ACC112 (cell line): ENCODE results near the gene NFIC.

Experiments used
- H2AFZ ChIP-seq: fragments of 200-600 bp; sonication (generic); one replicate; pipeline ENCODE4 v1.6.0; 2017; ENCODE audit warnings: antibody characterized with exemption, low read length; ENCODE audit not compliant: unreplicated experiment
- H3K27ac ChIP-seq: fragments of 200-600 bp; sonication (generic); 2 replicates; pipeline ENCODE4 v1.5.1; 2014; ENCODE audit warnings: low read depth, mild to moderate bottlenecking, antibody characterized with exemption, low read length, moderate library complexity
- H3K27me3 ChIP-seq: fragments of 200-600 bp; sonication (generic); 2 replicates; pipeline ENCODE4 v1.6.1; 2014; ENCODE audit warnings: mild to moderate bottlenecking, antibody characterized with exemption, low read length, moderate library complexity, mixed read lengths; ENCODE audit not compliant: insufficient read depth
- H3K36me3 ChIP-seq: fragments of 200-600 bp; sonication (generic); 2 replicates; pipeline ENCODE4 v1.6.1; 2016; ENCODE audit warnings: mild to moderate bottlenecking, antibody characterized with exemption, low read length, moderate library complexity, mixed read lengths; ENCODE audit not compliant: insufficient read depth
- H3K4me1 ChIP-seq: fragments of 200-600 bp; sonication (generic); one replicate; pipeline ENCODE4 v1.6.1; 2016; ENCODE audit warnings: low read length, mixed read lengths; ENCODE audit not compliant: insufficient read depth, unreplicated experiment, control insufficient read depth
- H3K4me3 ChIP-seq: fragments of 200-600 bp; sonication (generic); 2 replicates; pipeline ENCODE4 v1.5.1; 2014; ENCODE audit warnings: mild to moderate bottlenecking, low read depth, low read length
- H3K79me2 ChIP-seq: fragments of 200-600 bp; sonication (generic); one replicate; pipeline ENCODE4 v1.6.0; 2016; ENCODE audit warnings: low read length; ENCODE audit not compliant: control insufficient read depth, unreplicated experiment, insufficient read depth

Gene NFIC

DNA sequence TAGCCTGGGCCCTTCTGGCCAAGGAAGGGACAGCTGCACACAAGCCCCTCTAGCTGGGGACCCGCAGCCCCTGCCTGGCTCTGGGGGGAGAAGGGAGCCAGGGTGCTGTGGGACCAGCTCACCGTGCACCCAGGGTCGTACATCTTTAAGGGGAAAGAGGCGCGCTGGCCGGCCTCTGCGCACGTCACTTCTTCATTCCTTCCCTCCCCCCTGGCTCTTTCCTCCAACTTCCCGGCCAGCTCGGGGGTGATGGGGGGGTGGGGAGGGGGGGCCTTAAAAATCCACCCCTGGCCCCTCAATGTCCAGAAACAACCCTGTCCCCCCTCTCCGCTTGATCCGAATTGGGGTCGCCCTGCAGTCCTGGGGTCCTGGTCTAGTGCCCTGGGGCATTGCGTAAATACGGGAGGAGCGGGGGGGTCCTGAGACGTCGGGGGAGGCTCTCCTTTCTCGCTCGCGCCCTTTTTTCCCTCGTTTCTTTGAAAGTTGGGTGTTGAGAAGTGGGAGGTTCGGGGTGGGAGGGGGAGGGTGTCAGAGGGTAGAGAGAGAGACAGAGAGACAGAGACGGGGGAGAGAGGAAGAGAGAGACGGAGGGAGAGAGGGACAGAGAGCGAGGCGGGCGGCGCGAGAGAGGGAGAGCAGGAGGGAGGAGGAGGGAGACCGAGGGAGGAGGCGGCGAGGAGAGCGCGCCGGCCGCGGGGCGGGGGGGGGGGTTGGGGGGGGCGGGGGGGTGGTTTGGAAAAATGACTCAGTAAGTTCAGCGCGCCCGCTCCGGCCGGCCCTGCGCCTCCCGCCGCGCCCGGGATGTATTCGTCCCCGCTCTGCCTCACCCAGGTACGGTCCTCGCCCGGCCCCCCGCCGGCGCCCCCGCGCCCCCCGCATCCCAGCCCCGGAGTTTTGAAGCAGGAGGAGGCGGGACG lies at the start of gene NFIC:
TSS of gene NFIC (plus strand) at position 748 of the 917 bp plus-strand sequence. CDS start at position 802, 54 bp downstream.
- H3K27me3 ChIP-seq = no peaks in the 10 kb centered on the region
- peaks cover 68% of the 10 kb centered on the region for H3K79me2 ChIP-seq
- H2AFZ ChIP-seq = peak within 1 kb of the TSS; percentile 38
- H3K36me3 ChIP-seq = no peaks in the 10 kb centered on the region; the same call in 1 of the 2 replicates
- peak within 1 kb of the TSS; percentile 89 for H3K27ac ChIP-seq
- H3K4me3 ChIP-seq = peak within 1 kb of the TSS; percentile 86
- peaks cover 24% of the 10 kb centered on the region for H3K4me1 ChIP-seq

DNA sequence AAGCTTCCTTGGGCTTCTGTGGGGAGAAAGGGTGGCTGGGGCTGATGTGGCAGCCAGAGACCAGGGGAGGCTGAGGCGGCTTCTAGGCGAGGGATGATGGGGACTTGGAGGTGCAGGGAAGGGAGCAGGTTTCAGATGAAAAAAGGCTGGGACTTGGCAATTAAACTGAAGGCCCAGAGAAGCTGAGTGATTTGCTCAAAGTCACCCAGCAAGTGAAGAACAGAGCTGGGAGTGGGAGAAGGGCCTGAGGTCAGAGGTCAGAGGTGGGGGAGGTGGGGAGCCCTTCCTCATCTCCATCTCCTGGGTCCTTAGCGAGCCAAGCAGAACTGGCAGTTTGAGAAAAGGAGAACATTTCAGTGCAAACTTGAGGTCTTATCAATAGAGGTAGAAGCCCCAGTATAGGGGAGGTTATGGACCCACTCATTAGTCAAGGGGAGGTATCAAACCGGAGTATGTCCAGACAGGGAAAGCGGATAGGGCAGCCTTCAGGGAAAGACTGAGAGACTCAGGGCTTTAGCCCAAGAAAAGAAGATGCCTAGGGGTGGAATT lies 49.6 kb upstream of the NFIC start:
- peaks cover 17% of the 10 kb centered on the region for H3K27me3 ChIP-seq
- H3K4me1 ChIP-seq = peaks cover 3% of the 10 kb centered on the region
- no peaks in the 10 kb centered on the region for H3K36me3 ChIP-seq
- no peak overlapping the region for H3K27ac ChIP-seq
- no peak overlapping the region for H3K4me3 ChIP-seq
- no peaks in the 10 kb centered on the region for H3K79me2 ChIP-seq
- no peak overlapping the region for H2AFZ ChIP-seq

DNA sequence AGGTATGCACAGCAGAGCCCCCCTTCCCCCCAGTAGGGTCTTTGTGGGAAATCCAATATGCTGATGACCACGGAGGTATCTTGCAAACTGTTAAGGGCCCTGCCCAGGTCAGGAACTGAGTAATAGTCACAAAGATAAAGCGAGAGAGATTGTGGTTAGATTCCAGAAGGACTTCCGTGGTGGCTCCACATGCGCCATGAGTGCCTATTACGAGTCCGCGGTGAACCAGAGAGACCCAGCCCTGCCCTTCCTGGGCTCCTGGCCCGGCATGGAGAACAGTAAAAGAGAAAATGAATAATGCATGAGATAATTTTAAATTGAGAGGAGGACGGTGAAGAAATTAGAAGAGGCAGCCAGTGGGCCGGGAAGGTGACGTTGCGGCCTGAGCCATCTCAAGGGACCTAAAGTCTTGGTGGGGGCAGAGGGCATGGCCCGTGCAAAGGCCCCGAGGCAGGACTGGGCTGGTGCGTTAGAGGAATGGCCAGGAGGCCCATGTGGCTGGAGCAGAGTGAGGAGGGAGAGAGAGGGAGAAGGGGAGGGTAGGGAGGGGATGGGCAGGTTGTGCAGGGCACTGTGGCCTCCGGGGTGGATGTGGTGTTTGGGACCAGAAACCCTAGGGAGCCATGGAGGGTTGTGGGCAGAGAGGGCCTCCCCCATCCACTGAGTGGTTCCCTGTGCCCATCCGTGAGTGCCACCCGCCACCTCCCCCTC lies 46.6 kb upstream of the NFIC start:
- H2AFZ ChIP-seq = no peak overlapping the region
- H3K36me3 ChIP-seq = no peaks in the 10 kb centered on the region
- H3K27me3 ChIP-seq = peaks cover 25% of the 10 kb centered on the region
- H3K27ac ChIP-seq = no peak overlapping the region
- no peak overlapping the region for H3K4me3 ChIP-seq
- H3K4me1 ChIP-seq = peaks cover 3% of the 10 kb centered on the region
- H3K79me2 ChIP-seq = no peaks in the 10 kb centered on the region

DNA sequence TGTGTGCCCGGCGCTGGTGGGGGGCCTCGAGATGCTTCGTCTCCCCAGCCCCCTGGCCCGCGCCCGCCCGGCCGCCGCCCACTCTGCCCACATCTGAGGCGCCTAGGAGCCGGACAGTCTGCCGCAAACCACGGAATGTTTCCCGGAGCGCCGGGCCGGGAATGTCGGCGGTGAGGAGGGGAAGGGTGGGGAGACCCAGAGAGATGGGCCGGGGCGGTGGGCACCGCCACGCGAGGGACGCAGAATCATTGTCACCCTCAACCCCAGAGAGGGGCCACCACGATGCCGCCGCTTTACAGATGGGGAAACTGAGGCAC lies 46.1 kb upstream of the NFIC start:
- no peak overlapping the region for H3K4me3 ChIP-seq
- H3K36me3 ChIP-seq = no peaks in the 10 kb centered on the region
- H2AFZ ChIP-seq = no peak overlapping the region
- peaks cover 25% of the 10 kb centered on the region for H3K27me3 ChIP-seq
- no peaks in the 10 kb centered on the region for H3K79me2 ChIP-seq
- H3K4me1 ChIP-seq = peaks cover 3% of the 10 kb centered on the region
- no peak overlapping the region for H3K27ac ChIP-seq

DNA sequence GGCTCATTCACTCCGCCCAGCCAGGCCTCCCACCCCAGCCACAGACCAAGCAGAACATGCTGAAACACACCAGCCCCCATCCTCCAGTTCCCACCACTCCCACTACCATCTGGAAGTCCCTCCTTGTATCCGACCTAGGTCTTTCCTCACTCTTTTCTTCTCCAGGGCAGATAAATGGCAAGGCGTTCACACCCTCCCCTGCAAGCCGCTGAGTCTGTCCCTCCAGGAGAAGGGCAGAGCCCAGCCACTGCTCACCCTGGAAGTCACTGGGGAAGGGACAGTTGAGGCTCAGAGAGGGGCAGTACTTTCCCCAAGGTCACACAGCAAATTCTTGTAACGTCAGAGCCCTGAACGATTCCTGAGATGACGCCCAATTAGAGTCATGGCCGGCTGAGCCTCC lies 45.5 kb upstream of the NFIC start:
- Histone ChIP-seq H3K4me3 (no peak overlapping the region), H3K27me3 (peaks cover 25% of the 10 kb centered on the region), H3K36me3 (no peaks in the 10 kb centered on the region), H3K79me2 (no peaks in the 10 kb centered on the region), H3K4me1 (peaks cover 3% of the 10 kb centered on the region), H3K27ac (no peak overlapping the region), H2AFZ (no peak overlapping the region)

DNA sequence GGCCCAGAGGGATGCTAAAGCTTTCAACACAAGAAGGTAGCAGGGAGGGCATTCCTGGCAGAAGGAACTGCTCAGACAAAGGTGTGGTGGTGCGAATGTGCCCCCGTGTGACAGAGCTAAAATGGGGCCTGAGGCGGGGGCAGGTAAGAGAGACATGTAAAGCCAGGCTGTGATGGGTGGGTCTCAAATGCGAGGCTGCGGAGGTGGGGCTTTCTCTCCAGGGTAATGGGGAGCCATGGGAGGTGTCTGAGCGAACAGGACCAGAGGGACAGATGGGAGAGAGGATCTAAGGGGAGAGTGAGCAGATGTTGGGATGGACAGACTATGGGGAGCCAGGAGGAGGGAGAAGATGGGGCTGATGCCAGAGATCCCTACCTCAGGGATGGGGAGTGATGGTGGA lies 44.7 kb upstream of the NFIC start:
- Histone ChIP-seq H3K4me3 (no peak overlapping the region), H3K79me2 (no peaks in the 10 kb centered on the region), H3K36me3 (no peaks in the 10 kb centered on the region), H2AFZ (no peak overlapping the region), H3K27me3 (peaks cover 25% of the 10 kb centered on the region), H3K27ac (no peak overlapping the region), H3K4me1 (peaks cover 3% of the 10 kb centered on the region)

DNA sequence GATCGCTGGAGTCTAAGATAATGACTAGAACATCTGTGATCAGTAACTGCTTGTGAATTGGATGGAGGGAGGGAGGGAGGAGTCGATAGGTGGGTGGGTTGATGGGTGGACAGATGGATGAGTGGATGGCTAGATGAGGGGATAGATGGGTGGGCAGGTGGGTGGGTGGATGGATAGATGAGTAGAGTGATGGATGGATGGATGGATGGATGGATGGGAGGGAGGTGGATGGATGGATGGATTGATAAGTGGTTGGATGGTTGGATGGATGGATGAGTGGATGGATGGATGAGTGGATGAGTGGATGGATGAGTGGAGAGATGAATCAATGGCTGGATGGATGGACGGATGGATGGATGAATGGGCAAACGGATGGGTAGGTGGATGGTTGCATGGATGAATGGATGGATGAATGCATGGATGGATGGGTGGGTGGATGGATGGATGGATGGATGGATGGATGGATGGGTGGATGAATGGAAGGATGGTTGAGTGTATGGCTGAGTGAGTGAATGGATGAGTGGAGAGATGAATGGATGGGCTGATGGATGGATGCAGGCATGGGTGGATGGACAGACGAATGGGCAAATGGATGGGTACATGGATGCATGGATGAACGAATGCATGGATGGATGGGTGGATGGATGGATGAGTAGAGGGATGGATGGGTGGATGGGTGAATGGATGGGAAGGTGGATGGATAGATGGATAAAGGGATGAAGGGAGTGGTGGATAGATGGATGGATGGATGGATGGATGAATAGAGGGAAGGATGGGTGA lies 44.0 kb upstream of the NFIC start:
- Histone ChIP-seq H3K79me2 (no peaks in the 10 kb centered on the region), H3K27ac (no peak overlapping the region), H2AFZ (no peak overlapping the region), H3K27me3 (peaks cover 25% of the 10 kb centered on the region), H3K4me3 (no peak overlapping the region), H3K36me3 (no peaks in the 10 kb centered on the region), H3K4me1 (peaks cover 3% of the 10 kb centered on the region)

DNA sequence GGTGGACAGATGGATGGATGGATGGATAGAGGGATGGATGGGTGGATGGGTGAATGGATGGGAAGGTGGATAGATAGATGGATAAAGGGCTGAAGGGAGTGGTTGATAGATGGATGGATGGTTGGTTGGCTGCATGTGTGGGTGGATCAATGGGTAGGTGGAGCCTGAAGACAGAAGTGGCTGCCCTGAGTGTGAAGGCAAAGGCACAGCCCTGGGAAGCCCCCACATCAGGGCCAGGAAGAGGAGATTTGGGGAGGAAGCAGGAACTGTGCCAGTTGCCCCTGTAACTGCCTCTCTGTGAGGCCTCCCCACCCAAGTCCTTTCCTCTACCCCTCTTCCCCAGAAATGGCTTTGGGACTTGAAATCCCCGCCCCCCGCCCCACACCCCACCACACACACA lies 43.4 kb upstream of the NFIC start:
- H3K4me1 ChIP-seq = peaks cover 3% of the 10 kb centered on the region
- no peak overlapping the region for H3K4me3 ChIP-seq
- H3K27ac ChIP-seq = no peak overlapping the region
- peaks cover 25% of the 10 kb centered on the region for H3K27me3 ChIP-seq
- H3K79me2 ChIP-seq = no peaks in the 10 kb centered on the region
- no peak overlapping the region for H2AFZ ChIP-seq
- no peaks in the 10 kb centered on the region for H3K36me3 ChIP-seq

DNA sequence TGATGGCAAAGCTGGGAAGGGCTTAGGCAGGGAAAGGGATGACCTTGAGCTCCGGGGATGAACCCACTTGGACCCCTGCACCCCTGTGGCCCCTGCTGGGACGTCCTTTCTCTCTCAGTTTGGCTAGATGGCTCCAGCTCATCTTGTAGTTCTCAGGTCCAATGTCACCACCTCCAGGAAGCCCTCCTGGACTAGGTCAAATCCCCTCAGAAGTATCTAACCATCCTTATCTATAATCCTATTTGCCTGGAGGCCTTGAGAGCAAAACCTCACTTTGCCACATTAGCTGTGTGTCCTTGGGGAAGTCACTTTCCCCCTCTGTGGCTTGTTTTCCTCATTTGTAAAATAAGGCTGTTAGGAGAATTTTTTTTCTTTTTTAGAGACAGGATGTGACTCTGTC lies 42.7 kb upstream of the NFIC start:
- H3K27me3 ChIP-seq = peaks cover 25% of the 10 kb centered on the region

DNA sequence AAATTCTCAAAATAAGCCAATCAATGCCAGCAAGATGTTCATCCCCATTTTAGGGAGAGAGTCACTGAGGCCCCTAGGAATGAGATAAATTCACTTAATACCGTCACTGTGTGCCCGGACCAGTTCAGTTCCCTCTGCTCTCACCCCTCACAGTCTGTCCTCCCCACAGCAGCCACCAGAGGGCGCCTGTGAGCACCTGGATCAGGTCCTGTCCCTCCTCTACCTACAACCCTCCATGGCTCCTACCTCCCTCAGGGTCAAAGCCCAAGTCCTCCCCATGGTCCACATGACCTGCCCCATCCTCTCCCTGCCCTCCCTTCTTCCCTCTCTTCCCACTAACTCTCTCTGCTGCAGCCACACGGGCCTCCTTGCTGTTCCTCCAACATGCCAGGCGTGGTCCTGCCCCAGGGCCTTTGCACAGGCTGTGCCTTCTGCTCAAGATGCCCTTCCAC lies 42.0 kb upstream of the NFIC start:
- no peak overlapping the region for H2AFZ ChIP-seq
- H3K4me3 ChIP-seq = no peak overlapping the region
- H3K36me3 ChIP-seq = no peaks in the 10 kb centered on the region
- peaks cover 25% of the 10 kb centered on the region for H3K27me3 ChIP-seq
- peaks cover 2% of the 10 kb centered on the region for H3K4me1 ChIP-seq
- no peaks in the 10 kb centered on the region for H3K79me2 ChIP-seq
- no peak overlapping the region for H3K27ac ChIP-seq

More for the DNA sequence above, 42.7 kb upstream of the NFIC start:
- H3K79me2 ChIP-seq = no peaks in the 10 kb centered on the region
- H3K36me3 ChIP-seq = no peaks in the 10 kb centered on the region
- H3K4me3 ChIP-seq = no peak overlapping the region
- peaks cover 3% of the 10 kb centered on the region for H3K4me1 ChIP-seq
- H2AFZ ChIP-seq = no peak overlapping the region
- no peak overlapping the region for H3K27ac ChIP-seq
